Effector memory CD8-positive, alpha-beta T cell (primary cell): ENCODE data around the gene ZNF10.

Source experiments
- ATAC-seq: fragments of 150-1000 bp; cut with Tn5 transposase; replicated peaks from 2 replicates; pipeline ENCODE4 v1.10.0; 2021; ENCODE audit warnings: mild to moderate bottlenecking, moderate library complexity
- DNase-seq, 3 experiments: peaks; one replicate each; pipeline ENCODE4 v3.0.0; 2021
- H3K27ac Mint-ChIP-seq, 2 donors: one replicate each; pipeline ENCODE4 v1.8.0; 2022; ENCODE audit warnings: mild to moderate bottlenecking in 2 of 2, mixed read lengths in 2 of 2, moderate library complexity in 2 of 2
- H3K27me3 Mint-ChIP-seq, 2 donors: one replicate each; pipeline ENCODE4 v1.8.0; 2022; ENCODE audit warnings: mixed read lengths in 2 of 2
- H3K36me3 Mint-ChIP-seq: one replicate; pipeline ENCODE4 v1.8.0; 2022; ENCODE audit warnings: mild to moderate bottlenecking, moderate library complexity, mixed read lengths; ENCODE audit not compliant: insufficient read depth
- H3K4me1 Mint-ChIP-seq, 2 donors: one replicate each; pipeline ENCODE4 v1.8.0; 2022; ENCODE audit warnings: low read depth in 2 of 2, mixed read lengths in 2 of 2
- H3K4me3 Mint-ChIP-seq, 2 donors: one replicate each; pipeline ENCODE4 v1.8.0; 2022; ENCODE audit warnings: mild to moderate bottlenecking in 2 of 2, mixed read lengths in 2 of 2, moderate library complexity in 2 of 2
- H3K9me3 Mint-ChIP-seq, 2 donors: one replicate each; pipeline ENCODE4 v1.8.0; 2022; ENCODE audit warnings: mixed read lengths in 2 of 2

ZNF10 gene

DNA sequence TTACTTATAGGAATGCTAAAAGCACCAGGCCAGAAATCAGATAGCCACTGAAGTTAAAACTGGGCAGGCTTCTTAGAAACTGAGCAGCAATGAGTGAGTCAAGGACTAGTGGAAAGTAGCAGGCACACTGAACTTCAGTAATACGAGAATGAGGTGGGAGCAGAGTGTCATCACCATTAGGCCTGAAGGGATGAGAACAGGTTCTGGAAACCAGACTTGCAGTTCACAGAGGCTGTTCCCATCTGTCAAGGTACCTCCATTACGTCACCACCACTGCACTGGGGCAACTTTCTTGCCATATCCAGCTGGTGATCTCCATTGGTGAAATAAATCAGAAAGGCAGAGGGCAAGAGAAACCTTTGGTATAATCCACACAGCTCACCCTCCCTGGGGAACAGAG is 15.6 kb downstream of the ZNF10 start:
- Mint-ChIP-seq H3K27me3 (no peaks in the 10 kb centered on the region), H3K9me3 (peaks cover 12 to 39% of the 10 kb centered on the region in 2 donors), H3K36me3 (peaks cover 30% of the 10 kb centered on the region), H3K27ac (peak overlapping the region in 1 of 2 donors; percentile 54), H3K4me1 (no peaks in the 10 kb centered on the region), H3K4me3 (no peak overlapping the region)
- DNase-seq (no peak), ATAC-seq (no peak)

DNA sequence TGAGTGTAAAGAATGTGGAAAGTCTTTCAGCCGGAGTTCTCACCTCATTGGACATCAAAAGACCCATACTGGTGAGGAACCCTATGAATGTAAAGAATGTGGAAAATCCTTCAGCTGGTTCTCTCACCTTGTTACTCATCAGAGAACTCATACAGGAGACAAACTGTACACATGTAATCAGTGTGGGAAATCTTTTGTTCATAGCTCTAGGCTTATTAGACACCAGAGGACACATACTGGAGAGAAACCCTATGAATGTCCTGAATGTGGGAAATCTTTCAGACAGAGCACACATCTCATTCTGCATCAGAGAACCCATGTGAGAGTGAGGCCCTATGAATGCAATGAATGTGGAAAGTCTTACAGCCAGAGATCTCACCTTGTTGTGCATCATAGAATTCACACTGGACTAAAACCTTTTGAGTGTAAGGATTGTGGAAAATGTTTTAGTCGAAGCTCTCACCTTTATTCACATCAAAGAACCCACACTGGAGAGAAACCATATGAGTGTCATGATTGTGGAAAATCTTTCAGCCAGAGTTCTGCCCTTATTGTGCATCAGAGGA is 25.8 kb downstream of the ZNF10 start:
- Mint-ChIP-seq H3K4me3 (no peak overlapping the region), H3K27ac (no peak overlapping the region)

DNA sequence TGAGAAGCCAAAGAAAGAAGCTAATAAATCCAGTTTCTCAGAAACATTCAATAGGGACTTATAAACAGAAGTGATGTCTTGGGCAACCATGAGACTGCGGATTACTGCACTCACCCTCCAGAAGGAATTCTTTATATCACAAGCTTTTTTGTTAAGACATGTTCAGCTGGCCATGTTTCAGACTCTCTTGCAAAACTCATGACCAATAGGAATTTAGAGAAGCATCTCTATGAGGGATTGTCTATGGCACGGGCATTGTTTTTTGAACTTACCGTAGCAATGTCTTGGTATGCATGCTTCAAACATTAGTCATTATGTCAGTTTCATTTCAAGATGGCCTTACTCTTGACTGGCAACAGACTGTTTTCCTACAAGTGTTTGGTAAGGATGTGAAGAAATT is 35.3 kb downstream of the ZNF10 start:
- DNase-seq (no peak), ATAC-seq (no peak)
- H3K27me3 Mint-ChIP-seq: no peaks in the 10 kb centered on the region
- H3K4me3 Mint-ChIP-seq: no peak overlapping the region
- no peaks in the 10 kb centered on the region for H3K4me1 Mint-ChIP-seq
- peaks cover 12 to 22% of the 10 kb centered on the region in 2 donors for H3K9me3 Mint-ChIP-seq
- H3K36me3 Mint-ChIP-seq: peaks cover 4% of the 10 kb centered on the region
- H3K27ac Mint-ChIP-seq: no peak overlapping the region

More for the DNA sequence above, 25.8 kb downstream of the ZNF10 start:
- DNase-seq: no peak
- H3K9me3 Mint-ChIP-seq: peaks cover 16 to 33% of the 10 kb centered on the region in 2 donors
- ATAC-seq: no peak
- no peaks in the 10 kb centered on the region for H3K4me1 Mint-ChIP-seq
- peaks cover 32% of the 10 kb centered on the region for H3K36me3 Mint-ChIP-seq
- no peaks in the 10 kb centered on the region for H3K27me3 Mint-ChIP-seq

DNA sequence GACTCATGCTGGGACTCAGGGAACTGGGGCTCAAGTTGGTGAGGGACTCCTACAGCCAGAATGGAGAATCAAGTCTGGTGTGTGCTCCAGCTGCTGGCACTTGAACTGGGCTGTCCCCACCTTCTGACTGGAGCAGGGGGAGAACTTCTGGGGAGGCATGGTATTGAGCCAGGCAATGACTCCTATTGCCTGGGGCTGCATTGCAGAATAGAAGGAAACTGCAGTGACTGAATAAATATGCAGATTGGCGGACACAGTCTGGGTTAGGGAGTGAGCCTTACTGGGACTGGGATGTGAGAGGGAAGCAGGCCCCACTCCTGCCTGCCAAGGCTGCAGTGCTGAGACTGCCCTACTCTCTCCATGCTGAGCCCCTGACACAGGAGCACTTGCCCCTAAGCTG is 42.1 kb downstream of the ZNF10 start:
- Mint-ChIP-seq H3K4me1 (no peaks in the 10 kb centered on the region), H3K27me3 (peaks cover 0 to 8% of the 10 kb centered on the region in 2 donors), H3K4me3 (no peak overlapping the region), H3K27ac (no peak overlapping the region), H3K9me3 (peaks cover 12 to 31% of the 10 kb centered on the region in 2 donors), H3K36me3 (peaks cover 2% of the 10 kb centered on the region)
- DNase-seq (no peak), ATAC-seq (no peak)

DNA sequence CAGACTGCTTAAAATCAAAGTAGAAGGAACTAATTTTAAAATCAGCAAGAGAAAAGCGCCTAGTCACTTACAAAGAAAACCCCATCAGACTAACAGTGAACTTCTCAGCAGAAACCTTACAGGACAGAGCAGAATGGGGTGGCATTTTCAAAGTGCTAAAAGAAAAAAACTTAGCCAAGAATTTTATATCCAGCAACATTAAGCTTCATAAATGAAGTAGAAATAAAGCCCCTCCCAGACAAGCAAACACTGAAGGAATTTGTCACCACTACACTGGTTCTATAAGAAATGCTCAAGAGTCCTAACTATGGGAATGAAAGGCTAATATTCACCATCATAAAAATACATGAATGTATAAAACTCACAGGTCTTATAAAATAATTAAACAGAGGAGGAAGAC is 44.5 kb downstream of the ZNF10 start:
- peaks cover 13 to 42% of the 10 kb centered on the region in 2 donors for H3K9me3 Mint-ChIP-seq

DNA sequence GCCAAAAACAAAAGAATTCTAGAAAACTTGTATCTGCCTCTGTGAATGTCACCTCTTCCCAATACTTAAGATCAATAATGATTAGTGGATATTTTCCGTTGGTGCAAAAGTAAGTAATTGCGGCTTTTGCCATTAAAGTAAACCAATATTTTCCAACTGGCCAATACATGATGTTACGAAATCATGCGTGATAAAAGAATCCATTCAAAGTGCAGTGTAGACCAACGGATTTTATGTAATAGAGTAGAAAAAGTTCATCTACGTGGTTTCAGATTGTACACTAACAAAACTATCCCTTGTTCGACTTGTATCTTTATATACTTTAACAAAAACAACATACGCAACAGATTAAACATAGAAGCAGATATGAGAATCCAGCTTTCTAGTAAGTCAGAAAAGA is 50.2 kb downstream of the ZNF10 start:
- H3K36me3 Mint-ChIP-seq: peaks cover 29% of the 10 kb centered on the region
- H3K9me3 Mint-ChIP-seq: peaks cover 21 to 45% of the 10 kb centered on the region in 2 donors
- no peak overlapping the region for H3K4me3 Mint-ChIP-seq
- peaks cover 20 to 26% of the 10 kb centered on the region in 2 donors for H3K4me1 Mint-ChIP-seq
- DNase-seq (no peak), ATAC-seq (no peak)
- no peaks in the 10 kb centered on the region for H3K27me3 Mint-ChIP-seq
- peak overlapping the region in 1 of 2 donors; percentile 91 for H3K27ac Mint-ChIP-seq

More for the DNA sequence above, 44.5 kb downstream of the ZNF10 start:
- H3K27ac Mint-ChIP-seq: no peak overlapping the region
- H3K27me3 Mint-ChIP-seq: peaks cover 0 to 8% of the 10 kb centered on the region in 2 donors
- ATAC-seq (no peak), DNase-seq (no peak)
- peaks cover 5% of the 10 kb centered on the region for H3K36me3 Mint-ChIP-seq
- no peak overlapping the region for H3K4me3 Mint-ChIP-seq
- H3K4me1 Mint-ChIP-seq: no peaks in the 10 kb centered on the region

DNA sequence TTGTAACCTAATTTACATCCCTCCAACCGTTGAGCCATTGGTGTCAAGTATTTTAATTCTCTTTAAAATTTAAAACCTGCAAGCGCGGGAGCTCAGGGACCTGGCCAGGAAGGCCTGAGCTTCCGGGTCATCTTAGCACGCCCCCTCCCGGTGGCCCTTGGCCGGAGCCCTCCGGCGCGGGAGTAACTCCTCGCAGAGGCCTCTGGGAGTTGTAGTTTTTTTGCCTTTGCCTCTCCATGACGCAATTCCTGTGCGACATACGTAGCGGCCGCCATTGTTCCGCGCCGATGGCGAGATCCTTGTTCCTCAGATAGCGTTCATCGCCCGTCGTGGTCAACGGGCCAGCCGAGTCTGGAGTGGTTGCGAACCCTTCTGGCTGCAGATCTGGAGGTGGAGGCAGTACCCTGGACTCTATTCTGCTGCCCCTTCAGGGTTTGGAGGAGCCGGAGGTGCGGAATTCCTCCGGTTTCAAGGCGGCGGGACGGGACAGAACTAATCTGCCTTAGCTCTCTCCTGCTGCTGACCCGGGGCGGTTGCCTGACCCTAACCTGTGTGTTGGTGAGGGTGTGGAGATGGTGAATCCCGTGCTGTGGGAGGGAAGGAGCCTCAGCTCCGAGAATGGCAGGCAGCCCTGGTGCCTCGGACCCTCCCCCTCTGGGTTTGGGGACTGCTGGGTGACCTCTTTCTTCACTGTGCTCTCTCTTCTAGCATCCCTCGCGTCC is 51.0 kb downstream of the ZNF10 start, which contains the start of gene ZNF268:
TSS of gene ZNF268 (plus strand) at position 258 of the 722 bp plus-strand sequence. CDS start 503 bp downstream, outside the sequence.
- H3K9me3 Mint-ChIP-seq: peaks cover 21 to 40% of the 10 kb centered on the region in 2 donors
- ATAC-seq: peak; percentile 94
- peaks cover 37% of the 10 kb centered on the region for H3K36me3 Mint-ChIP-seq
- DNase-seq: peak; percentile 89 to 91 (median 89)
- H3K27ac Mint-ChIP-seq: peak within 1 kb of the TSS; percentile 91 to 93
- peak within 1 kb of the TSS; percentile 94 to 97 for H3K4me3 Mint-ChIP-seq
- peaks cover 20 to 27% of the 10 kb centered on the region in 2 donors for H3K4me1 Mint-ChIP-seq
- no peaks in the 10 kb centered on the region for H3K27me3 Mint-ChIP-seq

- peaks cover 5 to 6% of the 10 kb centered on the region in 2 donors for H3K4me1 Mint-ChIP-seq
- peaks cover 13 to 37% of the 10 kb centered on the region in 2 donors for H3K9me3 Mint-ChIP-seq
- ATAC-seq (no peak), DNase-seq (no peak)
- H3K4me3 Mint-ChIP-seq: no peak overlapping the region
- peaks cover 97% of the 10 kb centered on the region for H3K36me3 Mint-ChIP-seq
- no peak overlapping the region for H3K27ac Mint-ChIP-seq
- no peaks in the 10 kb centered on the region for H3K27me3 Mint-ChIP-seq
Measured at GRCh38 chr12:133190176-133190575, 59.7 kb downstream of the ZNF10 start.

GRCh38 chr12:133192847-133193246 is 62.4 kb downstream of the ZNF10 start:
- no peak overlapping the region for H3K27ac Mint-ChIP-seq
- DNase-seq: no peak
- no peaks in the 10 kb centered on the region for H3K27me3 Mint-ChIP-seq
- peaks cover 79% of the 10 kb centered on the region for H3K36me3 Mint-ChIP-seq
- no peaks in the 10 kb centered on the region for H3K4me1 Mint-ChIP-seq
- peak overlapping the region in 1 of 2 donors; percentile 38 for H3K4me3 Mint-ChIP-seq
- H3K9me3 Mint-ChIP-seq: peaks cover 11 to 31% of the 10 kb centered on the region in 2 donors
- no peak for ATAC-seq

DNA sequence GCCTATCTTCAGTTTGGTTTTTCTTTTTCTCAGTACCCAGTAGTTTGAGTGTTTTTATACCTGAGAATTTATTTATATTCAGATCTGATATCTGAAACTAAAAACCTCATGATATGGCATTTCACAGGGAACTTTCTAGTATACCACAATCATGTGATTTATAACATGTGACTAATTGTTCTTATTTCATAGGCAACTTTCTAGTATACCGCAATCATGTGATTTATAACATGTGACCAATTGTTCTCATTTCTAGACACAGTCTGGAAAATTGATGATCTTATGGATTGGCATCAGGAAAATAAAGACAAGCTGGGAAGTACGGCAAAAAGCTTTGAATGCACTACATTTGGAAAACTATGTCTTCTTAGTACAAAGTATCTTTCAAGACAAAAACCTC is 71.5 kb downstream of the ZNF10 start:
- Mint-ChIP-seq H3K4me1 (peaks cover 0 to 4% of the 10 kb centered on the region in 2 donors), H3K27me3 (no peaks in the 10 kb centered on the region), H3K27ac (no peak overlapping the region), H3K36me3 (peaks cover 36% of the 10 kb centered on the region), H3K9me3 (peaks cover 15 to 19% of the 10 kb centered on the region in 2 donors), H3K4me3 (no peak overlapping the region)
- no peak for DNase-seq
- ATAC-seq: no peak

GRCh38 chr12:133202493-133203343 is 72.3 kb downstream of the ZNF10 start:
- no peak overlapping the region for H3K4me3 Mint-ChIP-seq
- H3K27me3 Mint-ChIP-seq: no peaks in the 10 kb centered on the region

DNA sequence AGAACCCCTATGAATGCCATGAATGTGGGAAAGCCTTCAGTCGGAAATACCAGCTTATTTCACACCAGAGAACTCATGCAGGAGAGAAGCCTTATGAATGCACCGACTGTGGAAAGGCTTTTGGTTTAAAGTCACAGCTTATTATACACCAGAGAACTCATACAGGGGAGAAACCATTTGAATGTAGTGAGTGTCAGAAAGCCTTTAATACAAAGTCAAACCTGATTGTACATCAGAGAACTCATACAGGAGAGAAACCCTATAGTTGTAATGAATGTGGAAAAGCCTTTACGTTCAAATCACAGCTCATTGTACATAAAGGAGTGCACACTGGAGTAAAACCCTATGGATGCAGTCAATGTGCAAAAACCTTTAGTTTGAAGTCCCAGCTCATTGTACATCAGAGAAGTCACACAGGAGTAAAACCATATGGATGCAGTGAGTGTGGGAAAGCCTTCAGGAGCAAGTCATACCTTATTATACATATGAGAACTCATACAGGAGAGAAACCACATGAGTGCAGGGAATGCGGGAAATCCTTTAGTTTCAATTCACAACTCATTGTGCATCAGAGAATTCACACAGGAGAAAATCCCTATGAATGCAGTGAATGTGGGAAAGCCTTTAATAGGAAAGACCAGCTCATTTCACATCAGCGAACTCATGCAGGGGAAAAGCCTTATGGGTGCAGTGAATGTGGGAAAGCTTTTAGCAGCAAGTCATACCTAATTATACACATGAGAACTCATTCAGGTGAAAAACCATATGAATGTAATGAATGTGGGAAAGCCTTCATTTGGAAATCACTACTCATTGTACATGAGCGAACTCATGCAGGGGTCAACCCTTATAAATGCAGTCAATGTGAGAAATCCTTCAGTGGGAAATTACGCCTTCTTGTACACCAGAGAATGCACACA is 73.2 kb downstream of the ZNF10 start:
- peak overlapping the region in 1 of 2 donors; percentile 10 for H3K27ac Mint-ChIP-seq
- peaks cover 0 to 4% of the 10 kb centered on the region in 2 donors for H3K4me1 Mint-ChIP-seq
- no peak for ATAC-seq
- peaks cover 17 to 19% of the 10 kb centered on the region in 2 donors for H3K9me3 Mint-ChIP-seq
- peaks cover 36% of the 10 kb centered on the region for H3K36me3 Mint-ChIP-seq
- H3K4me3 Mint-ChIP-seq: no peak overlapping the region
- DNase-seq: no peak
- H3K27me3 Mint-ChIP-seq: no peaks in the 10 kb centered on the region

More at GRCh38 chr12:133202493-133203343, 72.3 kb downstream of the ZNF10 start:
- Mint-ChIP-seq H3K27ac (peak overlapping the region in 1 of 2 donors; percentile 10), H3K4me1 (peaks cover 0 to 4% of the 10 kb centered on the region in 2 donors), H3K36me3 (peaks cover 36% of the 10 kb centered on the region), H3K9me3 (peaks cover 15 to 19% of the 10 kb centered on the region in 2 donors)
- DNase-seq (no peak), ATAC-seq (no peak)
